Activated CD8-positive, alpha-beta memory T cell treated with anti-CD3 and anti-CD28 coated beads, Interleukin-2, amount 50 U/mL, for 48 hours (primary cell): Measurements from ENCODE around the gene B4GALT1.

Experiments used
- DNase-seq: peaks from one replicate; pipeline ENCODE4 v3.0.0-alpha.2; 2020

Gene B4GALT1

GRCh38 chr9:33139421-33140228, 27.5 kb downstream of the B4GALT1 start:
- DNase-seq, result peak; percentile 50

DNA sequence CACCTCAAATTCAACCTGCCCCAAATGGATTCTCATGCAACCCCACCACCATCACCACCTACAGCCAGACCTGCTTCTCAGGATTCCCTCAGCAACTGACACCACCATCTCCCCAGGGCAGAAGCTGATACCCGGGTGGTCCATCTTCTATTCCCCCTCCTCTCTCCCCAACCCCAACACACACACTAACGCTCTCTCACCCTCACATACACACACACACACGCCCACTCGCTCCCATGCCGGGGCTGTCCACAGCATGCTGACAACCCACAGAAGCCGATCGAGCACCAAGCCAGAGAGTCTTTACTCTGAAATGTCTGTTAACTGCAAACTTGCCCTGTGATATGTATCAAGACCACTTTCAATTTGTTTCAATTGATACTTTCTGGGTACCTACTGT, 28.4 kb downstream of the B4GALT1 start:
- DNase-seq, result peak; percentile 47

DNA sequence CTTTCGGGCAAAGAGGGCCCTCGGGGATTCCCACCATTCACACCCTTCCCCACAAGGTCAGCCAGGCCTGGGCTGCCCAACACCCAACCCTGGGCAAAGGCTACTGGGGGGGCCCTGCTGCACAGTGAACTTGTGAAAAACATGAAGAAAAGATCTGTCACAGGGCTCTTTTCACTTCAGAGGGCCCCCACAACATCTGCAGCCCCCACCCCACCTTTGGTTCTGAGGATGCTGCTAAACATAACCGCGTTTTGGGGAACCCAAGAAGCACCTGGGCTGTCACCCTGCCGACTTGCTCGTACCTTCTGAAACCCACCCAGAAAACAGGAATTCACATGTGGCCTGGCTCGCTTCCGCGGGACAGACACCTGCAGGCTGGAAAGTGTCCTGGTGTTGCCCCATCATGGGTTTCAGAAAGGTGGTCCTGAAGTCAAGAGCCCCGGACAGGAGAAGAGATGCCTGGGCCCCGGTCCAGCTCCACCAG, 29.3 kb downstream of the B4GALT1 start:
- peak; percentile 47 for DNase-seq

GRCh38 chr9:33136721-33137670, 30.1 kb downstream of the B4GALT1 start:
- DNase-seq, result peak; percentile 48

DNA sequence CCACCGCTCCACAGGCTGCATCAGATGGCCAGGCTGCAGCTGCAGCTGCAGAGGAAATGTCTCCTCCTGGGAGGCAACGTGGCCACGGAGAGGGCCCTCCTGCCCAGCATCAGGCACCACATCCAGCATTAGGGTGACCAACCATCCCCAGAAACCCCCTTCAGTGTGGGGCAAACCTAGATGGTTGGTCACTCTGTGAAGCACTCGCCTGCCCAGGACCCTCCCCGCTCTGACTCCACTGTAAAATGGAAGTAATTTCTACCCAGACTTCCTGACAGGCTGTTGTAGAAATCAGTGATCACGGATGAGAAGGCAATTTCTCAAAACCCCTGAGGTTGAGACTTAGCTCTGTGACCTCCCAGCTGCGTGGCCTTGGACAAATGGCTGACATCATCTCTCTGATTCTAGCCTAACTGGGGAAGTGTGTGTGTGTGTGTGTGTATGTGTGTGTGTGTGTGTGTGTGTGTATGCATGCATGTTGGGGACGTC, 31.6 kb downstream of the B4GALT1 start:
- peak; percentile 34 for DNase-seq

DNA sequence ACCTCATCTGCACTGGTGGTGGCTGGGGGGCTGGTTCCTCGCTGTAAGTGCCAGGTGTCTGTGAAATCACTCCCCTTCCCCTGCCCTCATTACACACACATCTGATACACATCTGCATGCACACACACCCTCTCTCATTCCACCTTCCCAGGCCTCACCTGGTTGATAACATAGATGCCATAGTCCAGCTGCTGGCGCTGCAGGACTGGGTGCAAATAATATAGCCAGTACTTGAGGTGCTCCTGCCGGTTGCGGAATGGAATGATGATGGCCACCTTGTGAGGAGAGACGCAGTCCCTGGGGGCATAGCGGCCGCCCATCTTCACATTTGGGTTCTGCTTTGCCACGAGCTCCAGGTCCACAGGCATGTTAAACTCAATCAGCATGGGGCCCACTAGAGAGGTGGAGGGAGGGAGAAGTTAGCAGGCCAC, 32.1 kb downstream of the B4GALT1 start:
- DNase-seq, result peak; percentile 12

DNA sequence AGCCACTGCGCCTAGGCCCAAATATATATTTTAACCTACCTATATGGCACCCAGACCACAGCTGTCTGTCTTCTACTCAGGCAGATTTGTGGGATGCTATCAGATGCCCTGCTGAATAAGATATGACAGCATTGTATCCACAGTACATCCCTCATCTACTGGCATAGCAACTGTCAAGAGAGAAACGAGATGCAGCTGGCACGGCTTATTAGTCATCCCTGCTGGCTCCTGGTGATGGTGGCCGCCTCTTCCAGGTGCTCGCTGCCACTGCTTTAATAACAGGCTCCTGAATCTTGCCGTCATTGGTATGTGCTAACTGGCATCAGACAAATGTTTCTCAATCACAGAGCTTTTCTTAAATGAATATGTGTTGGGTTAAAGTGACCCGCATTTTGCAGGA, 34.0 kb downstream of the B4GALT1 start:
- DNase-seq, result no peak

GRCh38 chr9:33131790-33132772, 35.1 kb downstream of the B4GALT1 start:
- DNase-seq, result no peak

DNA sequence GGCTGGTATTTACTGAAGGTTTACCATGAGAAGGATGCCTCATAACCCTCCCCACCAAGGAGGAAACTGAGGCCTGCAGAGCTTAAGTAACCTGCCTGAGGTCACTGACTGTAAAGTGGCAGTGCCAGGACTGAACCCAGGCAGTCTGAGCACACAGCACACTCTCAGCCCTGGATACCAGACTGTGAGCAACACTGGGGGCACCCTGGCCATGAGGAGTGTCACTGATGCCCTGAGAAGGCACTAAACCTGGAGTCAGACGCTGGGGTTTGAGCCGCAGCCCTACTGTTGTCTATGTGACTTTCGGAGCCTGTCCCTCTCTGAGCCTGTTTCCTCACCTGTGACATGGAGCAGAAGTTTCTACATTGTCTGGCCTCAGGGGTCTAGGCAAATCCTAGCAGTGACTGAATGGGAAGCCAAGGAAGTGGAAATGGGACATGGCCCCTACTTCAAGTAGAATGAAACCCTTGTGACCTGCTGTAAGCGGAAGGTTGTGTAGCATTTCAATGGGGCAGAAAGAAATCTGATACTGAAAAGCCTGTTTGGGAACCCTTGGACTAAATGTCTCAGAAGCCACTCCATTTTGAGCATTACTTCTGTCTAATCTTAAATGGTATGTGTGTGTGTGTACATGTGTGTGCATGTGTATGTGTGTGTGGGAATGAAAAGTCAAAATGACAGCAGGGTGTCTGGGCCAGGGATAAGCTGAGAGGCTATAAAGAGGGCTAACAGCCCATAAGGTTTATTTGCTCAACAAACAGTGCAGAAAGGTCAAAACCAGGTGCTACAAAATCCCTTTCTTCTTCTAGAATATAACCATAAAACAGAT, 36.0 kb downstream of the B4GALT1 start:
- no peak for DNase-seq

DNA sequence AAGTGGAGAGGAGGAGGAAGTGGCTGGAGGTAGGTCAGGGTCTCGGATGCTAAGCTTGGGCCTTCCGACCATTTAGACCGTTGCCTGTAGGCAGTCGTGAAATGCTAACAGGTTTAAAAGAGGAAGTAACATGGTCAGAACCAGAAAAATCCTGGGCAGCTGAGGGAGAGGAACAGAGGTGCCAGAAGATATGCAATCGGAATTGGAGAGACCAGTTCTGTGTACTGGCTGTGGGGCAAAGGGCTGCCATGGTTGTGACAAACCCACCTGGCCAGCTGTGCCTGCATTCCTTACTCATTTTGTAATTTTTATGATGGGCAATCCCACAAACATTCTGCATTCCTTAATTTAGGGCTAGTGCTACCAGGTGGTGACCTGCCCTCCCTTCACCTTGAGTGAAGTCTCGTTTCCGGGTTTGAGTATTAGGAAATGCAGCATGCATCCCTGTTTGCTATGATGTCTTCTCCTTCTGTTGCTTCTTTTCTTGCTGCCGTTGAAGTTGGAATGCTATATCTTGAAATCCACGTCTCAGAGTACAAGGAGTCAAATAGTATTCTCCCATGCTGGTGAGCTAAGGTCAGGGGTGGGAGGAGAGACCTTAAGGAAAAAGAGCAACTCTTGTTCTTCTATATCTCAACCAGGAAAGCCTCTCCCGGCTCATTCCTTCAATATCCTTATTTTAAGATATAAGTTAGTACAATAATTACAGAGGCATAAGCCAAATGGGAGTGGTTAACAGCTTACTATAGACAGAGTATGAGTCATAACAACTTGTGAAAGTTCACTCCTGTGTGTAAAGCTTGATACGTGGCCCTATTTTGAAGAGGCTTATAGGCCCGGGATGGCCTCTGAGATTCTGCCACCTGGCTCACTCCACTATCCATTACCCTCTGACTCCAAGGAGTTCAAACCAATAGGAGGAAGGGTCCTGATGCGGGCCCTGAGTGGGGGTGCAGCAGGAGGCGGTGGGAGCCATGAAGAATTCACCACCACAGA, 37.0 kb downstream of the B4GALT1 start:
- peak; percentile 52 for DNase-seq

GRCh38 chr9:33129251-33129885, 37.8 kb downstream of the B4GALT1 start:
- DNase-seq, result no peak

- DNase-seq, result no peak
Observed at GRCh38 chr9:33128570-33128969, 38.6 kb downstream of the B4GALT1 start.

- no peak for DNase-seq
Observed at GRCh38 chr9:33127881-33128280, 39.3 kb downstream of the B4GALT1 start.

DNA sequence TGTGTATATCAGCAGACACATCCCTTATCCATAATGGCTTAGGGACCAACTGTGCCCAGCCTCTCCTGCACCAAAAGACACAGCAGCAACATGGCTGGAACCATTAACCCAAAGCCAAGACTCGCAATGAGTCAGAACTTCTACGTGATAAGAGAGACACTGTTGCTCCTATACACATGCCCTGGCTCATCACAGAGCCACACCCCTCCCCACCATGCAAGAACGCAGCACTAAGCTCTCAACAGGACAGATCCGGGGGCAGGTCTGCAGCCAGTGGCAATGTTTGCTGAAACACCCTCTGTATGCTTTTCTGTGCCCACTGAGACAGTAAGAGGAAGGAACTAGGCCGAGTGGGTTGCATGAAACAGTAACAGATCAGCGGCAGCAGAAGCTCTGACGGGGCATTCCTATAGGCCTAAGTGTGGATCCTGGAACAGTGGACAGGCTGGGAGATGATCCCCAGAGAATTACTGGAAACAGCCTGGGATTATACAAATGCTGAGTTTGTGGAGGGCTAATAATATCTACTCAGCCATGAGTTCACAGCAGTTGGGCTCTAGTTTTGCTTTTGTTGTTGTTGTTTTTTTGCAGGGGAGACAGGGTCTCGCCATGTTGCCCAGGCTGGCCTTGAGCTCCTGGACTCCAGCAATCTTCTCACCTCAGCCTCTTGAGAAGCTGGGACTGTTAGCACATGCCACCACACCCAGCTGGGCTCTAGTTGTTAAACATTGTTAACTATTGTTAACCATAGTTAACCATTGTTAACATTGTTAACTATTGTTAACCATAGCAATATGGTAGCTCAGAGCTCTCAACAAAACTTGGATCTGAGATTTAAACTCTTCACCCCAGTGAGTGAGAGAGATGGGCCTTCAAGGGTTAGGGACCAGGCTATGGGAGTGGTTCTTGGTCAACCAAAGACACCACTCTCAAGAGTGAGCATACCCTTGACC, 41.0 kb downstream of the B4GALT1 start:
- DNase-seq, result no peak

DNA sequence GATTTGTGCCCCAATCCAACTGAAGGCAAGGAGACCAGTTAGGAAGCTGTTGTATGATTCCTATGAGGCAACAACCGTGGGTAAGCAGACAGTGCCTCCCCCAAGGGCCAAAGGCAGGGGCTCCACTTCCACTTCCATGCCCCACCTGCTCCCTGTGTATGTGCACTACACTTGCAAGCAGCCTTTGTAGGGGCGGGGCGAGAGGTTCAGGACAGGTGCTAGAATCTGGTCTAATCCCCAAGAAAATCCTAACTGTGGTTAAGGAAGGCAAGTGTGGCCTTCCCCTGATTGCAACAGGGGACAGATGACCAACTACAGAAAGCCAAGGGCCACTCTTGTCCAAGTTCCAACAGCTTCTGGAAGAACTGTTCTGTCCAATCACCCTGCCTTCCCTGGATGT, 41.7 kb downstream of the B4GALT1 start:
- no peak for DNase-seq

- no peak for DNase-seq
Observed at GRCh38 chr9:33124751-33125381, 42.3 kb downstream of the B4GALT1 start.

DNA sequence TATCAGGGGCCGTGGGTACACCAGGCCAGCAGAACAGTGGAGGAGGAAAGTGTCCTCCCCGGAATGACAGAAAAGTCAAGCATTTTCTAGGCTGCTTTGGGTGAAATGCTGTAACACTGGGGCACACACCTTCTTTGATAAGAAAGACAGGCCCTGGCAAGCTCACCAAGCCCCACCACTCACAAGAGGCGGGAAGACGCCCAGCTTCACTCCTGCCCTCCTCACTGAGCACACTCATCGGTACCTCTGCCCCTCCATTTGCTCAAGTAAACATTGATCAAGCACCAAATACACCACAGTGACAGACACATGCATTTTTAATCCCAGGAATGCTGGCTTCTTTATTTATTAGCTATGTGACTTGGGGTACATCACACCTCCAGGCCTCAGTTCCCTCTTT, 43.1 kb downstream of the B4GALT1 start:
- DNase-seq, result no peak
